Prostate gland (tissue), 2 donors: ENCODE results near the gene DOC2B.

Source experiments
- POLR2AphosphoS5 ChIP-seq: sonication (generic); formaldehyde crosslinking; IDR thresholded peaks from one replicate; pipeline ENCODE4 v1.6.1; 2017; ENCODE audit warnings: antibody characterized with exemption
- TF ChIP-seq, protein P1 (sequence below), 4 experiments: fragments of 200-600 bp in 2 of 4; fragments of 450-650 bp in 2 of 4; sonication (generic) in 2 of 4; IDR thresholded peaks; 1 replicate in 3 of 4; 2 replicates in 1 of 4; pipeline ENCODE4 v1.5.1; 2016 to 2019; ENCODE audit warnings: antibody characterized with exemption in 4 of 4, mild to moderate bottlenecking in 2 of 4, moderate library complexity in 2 of 4

DNA sequence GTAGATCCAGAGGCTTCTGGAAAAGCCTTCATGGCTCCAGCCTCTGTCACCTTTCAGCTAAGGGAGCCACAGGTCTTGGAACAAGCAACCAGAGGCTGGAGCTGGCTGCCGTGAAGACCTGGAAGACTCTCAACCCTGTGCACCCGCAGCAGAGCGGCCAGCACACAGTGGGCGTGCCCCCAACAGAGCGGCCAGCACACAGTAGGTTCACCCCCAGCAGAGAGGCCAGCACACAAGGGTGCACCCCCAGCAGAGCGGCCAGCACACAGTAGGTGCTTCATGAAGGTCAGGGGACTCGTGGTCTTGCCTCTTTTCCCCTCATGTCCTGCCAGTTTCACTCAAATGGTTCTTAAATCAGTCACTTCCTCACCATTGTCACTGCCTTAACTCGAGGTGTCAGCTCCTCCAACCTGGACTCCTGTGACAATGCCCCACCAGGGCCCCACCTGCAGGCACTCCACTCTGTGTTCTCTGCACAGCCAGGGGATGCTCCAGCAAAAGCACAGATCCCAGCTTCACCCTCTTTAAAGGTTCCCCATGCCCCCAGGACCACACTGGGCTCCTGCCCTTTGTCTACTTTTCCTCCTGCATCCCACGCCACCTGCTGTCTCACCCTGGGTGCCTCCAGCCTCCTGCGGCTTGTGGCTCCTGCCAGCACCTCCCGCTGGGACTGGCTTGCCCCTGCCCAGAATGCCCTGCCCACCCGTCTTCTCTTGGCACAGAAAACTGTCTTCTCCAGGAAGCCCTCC lies 42.4 kb upstream of the DOC2B start:
- TF ChIP-seq, protein P1, sequence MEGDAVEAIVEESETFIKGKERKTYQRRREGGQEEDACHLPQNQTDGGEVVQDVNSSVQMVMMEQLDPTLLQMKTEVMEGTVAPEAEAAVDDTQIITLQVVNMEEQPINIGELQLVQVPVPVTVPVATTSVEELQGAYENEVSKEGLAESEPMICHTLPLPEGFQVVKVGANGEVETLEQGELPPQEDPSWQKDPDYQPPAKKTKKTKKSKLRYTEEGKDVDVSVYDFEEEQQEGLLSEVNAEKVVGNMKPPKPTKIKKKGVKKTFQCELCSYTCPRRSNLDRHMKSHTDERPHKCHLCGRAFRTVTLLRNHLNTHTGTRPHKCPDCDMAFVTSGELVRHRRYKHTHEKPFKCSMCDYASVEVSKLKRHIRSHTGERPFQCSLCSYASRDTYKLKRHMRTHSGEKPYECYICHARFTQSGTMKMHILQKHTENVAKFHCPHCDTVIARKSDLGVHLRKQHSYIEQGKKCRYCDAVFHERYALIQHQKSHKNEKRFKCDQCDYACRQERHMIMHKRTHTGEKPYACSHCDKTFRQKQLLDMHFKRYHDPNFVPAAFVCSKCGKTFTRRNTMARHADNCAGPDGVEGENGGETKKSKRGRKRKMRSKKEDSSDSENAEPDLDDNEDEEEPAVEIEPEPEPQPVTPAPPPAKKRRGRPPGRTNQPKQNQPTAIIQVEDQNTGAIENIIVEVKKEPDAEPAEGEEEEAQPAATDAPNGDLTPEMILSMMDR (IDR thresholded peaks at IDR 0.05): no peak
- no peak for TF ChIP-seq POLR2AphosphoS5
